GM21825 (cell line): ENCODE measurements around the gene FUNDC2.

Experiments
- ATAC-seq: cut with Tn5 transposase; IDR thresholded peaks from one replicate; pipeline ENCODE4 v1.9.1; 2021; ENCODE audit warnings: mild to moderate bottlenecking, moderate library complexity; ENCODE audit not compliant: unreplicated experiment

The FUNDC2 gene

GRCh38 chrX:155023907-155024833 is 2.5 kb upstream of the FUNDC2 start:
- ATAC-seq = no peak

- ATAC-seq = no peak
Observed at GRCh38 chrX:155026420-155026726, 271 bp upstream of the FUNDC2 start.

GRCh38 chrX:155027509-155028066 is 944 bp downstream of the FUNDC2 start:
- no peak for ATAC-seq

- no peak for ATAC-seq
Observed at GRCh38 chrX:155028129-155028528, 1.5 kb downstream of the FUNDC2 start.

- no peak for ATAC-seq
Observed at GRCh38 chrX:155028877-155029291, 2.2 kb downstream of the FUNDC2 start.

GRCh38 chrX:155031657-155032056 is 5.0 kb downstream of the FUNDC2 start:
- no peak for ATAC-seq

- ATAC-seq = no peak
Observed at GRCh38 chrX:155035688-155036087, 9.0 kb downstream of the FUNDC2 start.

- ATAC-seq = no peak
Observed at GRCh38 chrX:155046129-155046810, 19.6 kb downstream of the FUNDC2 start.

GRCh38 chrX:155046811-155047528 is 20.3 kb downstream of the FUNDC2 start:
- no peak for ATAC-seq

GRCh38 chrX:155048977-155049619 is 22.5 kb downstream of the FUNDC2 start:
- no peak for ATAC-seq

GRCh38 chrX:155052738-155053498 is 26.3 kb downstream of the FUNDC2 start:
- ATAC-seq = no peak

GRCh38 chrX:155053656-155054055 is 27.0 kb downstream of the FUNDC2 start:
- ATAC-seq = no peak

GRCh38 chrX:155054255-155054654 is 27.6 kb downstream of the FUNDC2 start:
- ATAC-seq = no peak

GRCh38 chrX:155055494-155055893 is 28.9 kb downstream of the FUNDC2 start:
- ATAC-seq = no peak

- ATAC-seq = no peak
Observed at GRCh38 chrX:155056471-155056870, 29.8 kb downstream of the FUNDC2 start.

- peak; percentile 78 for ATAC-seq
Observed at GRCh38 chrX:155056877-155057792, 30.5 kb downstream of the FUNDC2 start.

- no peak for ATAC-seq
Observed at GRCh38 chrX:155061760-155062159, 35.1 kb downstream of the FUNDC2 start.

- no peak for ATAC-seq
Observed at GRCh38 chrX:155065035-155065734, 38.5 kb downstream of the FUNDC2 start.
